ENCODE measurements around the gene MCAT.
"Not testable (repeated sequence)": the region's sequence is repeated elsewhere in the genome, so short reads cannot be mapped to it uniquely, and the experiment has no call there.

MCAT gene

DNA sequence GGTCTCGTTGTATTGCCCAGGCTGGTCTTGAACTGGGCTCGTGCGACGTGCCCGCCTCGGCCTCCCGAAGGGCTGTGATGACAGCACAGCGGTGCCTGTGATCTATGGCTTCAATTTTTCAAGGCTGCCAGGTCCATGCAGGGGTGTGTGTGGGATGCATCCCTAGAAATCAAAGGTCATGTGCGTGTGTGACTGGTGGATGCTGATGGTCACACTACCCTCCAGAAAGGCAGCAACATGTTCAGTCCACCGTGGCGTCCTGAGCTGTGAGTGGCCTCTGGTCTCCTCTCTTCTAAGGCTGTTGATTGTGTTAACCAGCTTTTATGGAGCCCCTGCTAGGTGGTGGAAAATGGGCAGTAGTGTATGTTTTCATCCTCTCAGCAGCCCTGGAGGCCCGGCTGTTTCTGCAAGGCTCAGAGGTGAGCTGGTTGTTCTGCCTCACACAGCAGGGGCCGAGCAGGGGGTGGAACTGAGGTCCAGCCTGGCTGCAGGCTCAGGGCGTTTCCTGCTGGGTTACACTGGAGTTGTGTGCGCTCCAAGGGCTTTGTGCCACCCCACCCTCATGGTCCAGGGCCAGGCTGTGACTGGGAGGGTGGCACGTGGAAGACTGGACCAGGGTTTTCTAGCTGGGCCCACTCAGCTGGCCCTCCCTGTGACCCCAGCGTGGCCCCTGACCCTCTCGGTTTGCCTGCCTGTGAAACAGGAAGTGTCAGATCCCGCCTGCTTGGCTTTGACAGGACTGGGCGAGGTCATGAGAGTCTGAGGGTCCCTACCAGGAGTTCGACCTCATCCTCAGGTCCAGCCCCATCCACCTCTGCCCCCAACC, 25.0 kb downstream of the MCAT start:
- DNase-seq: no peak

DNA sequence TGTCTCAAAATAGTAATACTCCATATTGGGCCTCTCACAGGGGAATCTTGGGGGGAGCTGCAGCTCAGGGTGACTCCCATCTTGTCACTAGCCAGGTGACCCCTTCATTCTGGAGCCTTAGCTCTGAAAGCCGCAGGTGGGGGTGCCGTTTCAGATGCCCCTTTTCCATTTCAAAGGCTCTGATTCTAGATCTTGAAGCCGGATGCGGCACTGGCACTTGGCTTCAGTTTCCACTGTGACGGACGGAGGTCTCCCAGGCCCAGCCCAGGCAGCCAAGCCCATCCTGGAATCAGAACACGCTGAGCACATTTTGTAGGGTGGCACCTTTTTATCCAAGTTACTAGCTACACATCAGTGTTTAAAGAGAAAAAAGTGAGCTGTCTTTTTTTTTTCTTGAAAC, 26.3 kb downstream of the MCAT start:
- DNase-seq: no peak

DNA sequence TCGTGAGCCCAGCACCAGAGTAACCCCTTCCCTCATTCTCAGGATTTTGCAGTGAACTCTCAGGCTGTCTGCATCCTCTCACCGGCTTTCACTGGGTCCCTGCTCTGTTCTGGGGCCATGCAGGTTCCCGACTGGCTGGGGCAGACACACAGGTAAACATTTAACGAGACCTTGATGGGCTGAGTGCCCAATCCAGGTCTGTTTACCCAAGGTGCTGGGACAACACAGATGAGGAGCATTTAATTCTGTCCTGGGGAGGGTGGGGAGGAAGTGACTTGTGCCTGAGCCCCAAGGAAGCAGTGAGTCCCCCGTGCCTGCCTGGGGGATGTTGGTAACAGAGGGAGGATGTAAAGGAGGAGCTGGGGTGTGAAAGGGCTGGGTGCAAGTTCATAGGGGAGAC, 28.2 kb downstream of the MCAT start:
- no peak for DNase-seq

DNA sequence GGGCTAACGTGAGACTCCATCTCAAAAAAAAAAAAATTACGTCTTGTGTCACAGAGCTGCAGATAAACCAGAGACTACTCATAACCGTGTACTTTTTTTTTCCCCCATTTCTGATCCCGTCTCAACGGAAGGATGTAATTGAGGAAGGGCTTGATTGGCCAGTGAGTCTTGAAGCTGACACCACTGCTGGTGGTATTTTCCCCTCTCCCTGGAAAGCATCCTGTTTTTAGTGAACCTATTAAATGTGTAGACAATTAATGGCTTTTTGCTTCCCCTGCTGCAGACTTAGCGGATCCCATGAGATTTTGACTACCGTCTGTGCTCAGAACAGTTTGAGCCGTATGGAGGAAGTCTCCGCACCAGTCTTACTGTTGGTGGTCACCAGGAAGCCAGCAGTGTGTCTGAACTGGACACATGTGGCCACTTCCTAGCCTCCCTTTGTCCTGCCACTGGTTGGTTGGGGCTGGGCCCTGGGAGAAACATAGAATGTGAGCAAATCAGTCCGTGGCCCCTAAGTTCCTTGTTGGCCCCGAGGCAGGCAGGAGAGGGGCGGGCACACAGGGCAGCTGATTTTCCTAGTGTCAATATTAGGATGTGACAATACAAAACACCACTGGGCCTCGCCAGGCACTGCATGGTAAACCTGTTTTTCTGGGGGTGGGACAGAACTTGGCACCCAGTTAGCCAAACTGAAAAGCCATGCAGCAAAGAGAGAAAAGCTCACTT, 29.5 kb downstream of the MCAT start:
- DNase-seq: no peak

DNA sequence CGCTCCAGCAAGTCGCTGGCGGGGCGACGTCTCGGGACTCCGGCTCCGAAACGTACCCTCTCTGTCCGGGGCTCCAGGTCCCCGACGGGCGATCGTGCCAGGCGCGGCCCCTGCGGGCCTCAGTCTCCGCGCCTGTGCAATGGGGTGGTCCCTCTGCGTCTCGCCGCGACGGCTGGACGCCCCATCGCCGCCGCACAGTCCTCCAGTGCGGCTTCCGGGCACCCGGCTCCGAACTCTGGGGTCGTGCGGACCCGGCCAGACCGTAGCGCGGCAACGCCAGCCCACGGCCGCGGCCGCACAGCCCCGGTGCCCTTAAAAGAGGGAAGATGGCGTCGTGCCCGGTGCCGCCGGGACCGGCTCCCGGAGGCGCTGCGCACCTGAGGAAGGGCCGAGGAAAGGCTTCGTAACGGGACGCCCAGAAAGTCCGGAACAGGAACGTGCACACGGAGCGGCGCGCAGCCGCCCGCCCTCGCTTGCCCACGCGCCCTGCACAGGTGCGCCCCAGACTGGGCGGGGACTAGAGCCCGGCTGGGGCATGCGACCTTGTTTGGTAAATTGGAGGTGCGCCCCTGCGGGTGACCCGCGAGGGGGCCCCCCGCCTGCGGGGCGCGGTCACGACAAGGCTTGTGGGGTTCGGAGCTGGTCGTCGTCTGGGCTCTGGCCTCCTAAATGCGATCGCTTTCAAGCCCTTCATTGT, 32.1 kb downstream of the MCAT start:
- DNase-seq: peak; percentile 62

DNA sequence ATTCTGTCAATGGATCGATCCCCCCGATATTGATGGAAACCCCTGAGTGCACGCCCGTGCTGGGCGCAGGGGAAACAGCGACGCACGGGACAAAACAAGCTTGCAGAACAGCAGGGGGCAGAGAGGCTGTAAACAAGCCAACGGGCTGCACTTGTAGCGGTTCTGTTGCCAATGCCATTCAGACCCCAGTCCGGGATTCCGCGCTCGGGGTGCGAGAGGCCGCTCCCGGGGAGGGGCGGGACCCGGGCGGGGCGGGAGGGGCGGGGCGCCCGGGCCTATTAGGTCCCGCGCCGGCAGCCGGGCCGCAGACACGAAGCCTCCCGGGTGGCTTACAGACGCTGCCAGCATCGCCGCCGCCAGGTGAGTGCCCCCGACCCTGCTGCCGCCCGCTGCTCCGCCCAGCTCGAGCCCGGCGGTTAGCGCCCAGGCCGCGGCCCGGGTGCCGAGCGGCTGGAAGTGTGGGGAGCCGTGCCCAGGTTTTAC, 32.7 kb downstream of the MCAT start, which contains the start of gene BIK:
Gene BIK (plus strand): TSS at position 307 of the 483 bp plus-strand sequence. CDS start 13,273 bp downstream, outside the sequence.
- DNase-seq: peak; percentile 47

DNA sequence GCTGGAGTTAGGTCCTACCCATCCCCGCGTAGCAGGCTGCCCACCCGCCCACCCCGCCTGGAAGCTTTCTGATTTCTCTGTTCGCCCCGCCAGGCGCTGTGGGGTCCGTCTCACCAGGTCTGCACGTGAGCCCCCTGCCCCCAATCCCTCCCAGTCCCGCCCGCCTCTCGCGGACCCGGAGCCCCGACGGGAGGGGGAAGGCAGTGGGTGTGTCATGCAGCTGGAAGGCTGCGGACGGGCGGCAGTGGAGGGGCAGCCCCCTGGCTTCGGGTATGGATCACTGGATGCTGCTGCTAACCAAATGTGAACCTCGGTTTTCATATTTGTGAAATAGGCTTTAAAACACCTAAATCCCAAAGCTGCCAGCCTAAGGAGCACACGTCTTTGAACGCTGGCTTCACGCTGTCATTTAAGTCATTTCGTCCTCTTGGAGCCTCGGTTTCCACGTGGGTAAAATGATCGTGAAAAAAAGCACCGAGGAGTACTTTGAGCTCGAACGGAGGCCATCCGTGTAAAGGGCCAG, 33.2 kb downstream of the MCAT start:
- no peak for DNase-seq

DNA sequence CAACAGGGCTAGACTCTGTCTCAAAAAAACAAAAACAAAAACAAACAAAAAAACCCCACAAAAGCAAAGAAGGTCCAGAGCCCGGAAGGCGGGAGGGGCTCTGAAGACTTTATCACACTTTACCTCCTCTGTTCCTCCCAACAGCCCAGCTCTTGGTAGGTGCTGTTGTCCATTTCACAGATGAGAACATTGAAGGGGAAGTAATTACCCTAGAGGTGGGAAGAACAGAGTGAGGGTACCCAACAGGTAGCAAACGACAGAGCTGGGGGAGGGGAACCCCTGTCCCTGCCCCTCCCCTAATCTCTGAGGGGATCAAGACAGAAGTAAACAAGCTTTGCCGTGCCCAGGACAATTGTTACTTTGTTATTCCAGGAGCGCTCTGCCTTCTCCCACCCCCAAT, 33.7 kb downstream of the MCAT start:
- no peak for DNase-seq

DNA sequence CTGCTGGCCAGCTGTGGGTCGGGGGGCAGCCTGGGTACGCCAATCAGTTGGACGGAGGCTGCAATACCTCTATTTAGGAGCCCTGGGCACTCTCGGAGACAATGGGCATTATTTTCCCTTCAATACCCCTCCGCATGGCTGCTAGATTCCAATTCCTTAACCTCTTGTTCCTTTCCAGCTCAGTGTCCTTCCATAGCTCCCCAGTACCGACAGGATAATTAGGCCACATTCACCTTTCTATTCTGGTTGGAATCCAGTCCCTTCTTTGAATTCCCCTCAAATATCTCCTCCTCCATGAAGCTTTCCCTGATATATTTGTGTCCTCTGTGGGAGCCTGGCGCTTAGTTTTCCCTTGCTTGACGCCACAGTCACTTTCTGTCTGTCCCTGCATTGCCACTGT, 36.9 kb downstream of the MCAT start:
- no peak for DNase-seq

DNA sequence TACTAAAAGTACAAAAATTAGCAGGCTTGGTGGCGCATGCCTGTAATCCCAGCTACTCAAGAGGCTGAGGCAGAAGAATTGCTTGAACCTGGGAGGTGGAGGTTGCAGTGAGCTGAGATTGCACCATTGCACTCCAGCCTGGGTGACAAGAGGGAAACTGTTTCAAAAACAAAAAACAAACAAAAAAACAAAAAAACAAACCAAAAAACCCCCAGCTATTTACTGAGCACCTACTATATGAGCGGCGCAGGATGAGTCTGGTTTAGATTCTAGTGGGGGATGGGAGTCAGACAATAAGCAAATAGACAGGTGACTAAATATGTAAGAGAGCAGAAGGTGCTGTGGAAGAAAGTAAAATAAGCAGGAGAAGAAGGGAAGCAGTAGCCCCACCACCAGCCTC, 38.2 kb downstream of the MCAT start:
- not testable (repeated sequence) for DNase-seq

DNA sequence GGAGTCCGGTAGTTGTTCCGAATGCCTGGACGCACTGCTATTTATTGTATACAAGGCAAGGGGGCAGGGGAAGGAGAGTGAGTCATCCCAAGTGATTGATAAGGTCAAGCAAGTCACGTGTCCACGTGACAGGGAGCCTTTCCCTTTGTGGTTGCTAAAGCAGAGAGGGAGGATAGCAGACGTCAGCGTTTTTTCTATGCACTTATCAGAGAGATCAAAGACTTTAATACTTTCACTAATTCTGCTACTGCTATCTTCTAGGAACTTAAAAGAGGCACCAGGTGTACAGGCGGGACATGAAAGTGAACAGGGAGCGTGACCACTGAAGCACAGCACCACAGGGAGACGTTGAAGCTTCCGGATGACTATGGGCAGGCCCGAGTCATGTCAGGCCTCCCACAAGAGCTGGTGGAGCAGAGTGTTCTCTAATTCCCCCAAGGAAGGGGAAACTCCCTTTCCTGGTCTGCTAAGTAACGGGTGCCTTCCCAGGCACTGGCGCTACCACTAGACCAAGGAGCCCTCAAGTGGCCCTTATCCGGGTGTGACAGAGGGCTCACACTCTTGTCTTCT, 39.1 kb downstream of the MCAT start:
- not testable (repeated sequence) for DNase-seq

DNA sequence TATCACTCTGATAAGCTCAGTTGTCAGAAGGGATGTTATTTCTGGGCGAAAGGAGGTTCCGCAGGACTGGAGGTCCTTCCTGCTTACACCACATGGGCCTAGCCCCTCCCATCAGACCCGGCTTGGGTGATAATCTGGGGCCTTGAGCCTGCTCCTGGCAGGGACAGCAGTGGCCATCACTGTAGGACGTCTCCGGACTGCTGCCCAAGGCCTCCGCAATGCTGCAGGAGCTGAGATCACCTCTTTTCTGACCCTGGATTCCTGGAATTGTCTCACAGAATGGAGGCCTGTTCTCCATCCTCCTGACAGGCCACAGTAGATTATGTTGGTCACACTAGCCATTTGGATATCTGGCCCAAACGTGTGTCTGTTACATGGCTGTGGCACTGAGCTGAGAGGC, 41.9 kb downstream of the MCAT start:
- DNase-seq: no peak

DNA sequence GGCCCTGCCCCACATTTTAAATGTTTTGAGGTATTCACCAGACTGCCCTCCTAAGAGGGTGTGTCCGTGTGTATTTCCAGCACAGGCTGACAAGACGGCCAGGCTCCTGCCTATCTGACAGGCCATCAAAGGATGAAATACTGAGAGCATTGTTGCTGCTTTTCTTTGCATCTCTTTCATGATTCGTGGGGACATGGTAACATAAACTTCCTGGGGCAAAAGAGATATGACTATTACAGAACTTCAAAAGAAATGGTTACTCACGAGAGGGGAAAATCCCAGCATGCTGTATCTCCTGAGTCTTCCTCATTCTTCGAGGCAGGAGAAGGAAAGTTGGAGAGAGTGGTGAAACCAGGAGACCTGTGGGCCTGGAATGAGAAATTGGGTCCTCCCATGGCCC, 43.0 kb downstream of the MCAT start:
- no peak for DNase-seq

DNA sequence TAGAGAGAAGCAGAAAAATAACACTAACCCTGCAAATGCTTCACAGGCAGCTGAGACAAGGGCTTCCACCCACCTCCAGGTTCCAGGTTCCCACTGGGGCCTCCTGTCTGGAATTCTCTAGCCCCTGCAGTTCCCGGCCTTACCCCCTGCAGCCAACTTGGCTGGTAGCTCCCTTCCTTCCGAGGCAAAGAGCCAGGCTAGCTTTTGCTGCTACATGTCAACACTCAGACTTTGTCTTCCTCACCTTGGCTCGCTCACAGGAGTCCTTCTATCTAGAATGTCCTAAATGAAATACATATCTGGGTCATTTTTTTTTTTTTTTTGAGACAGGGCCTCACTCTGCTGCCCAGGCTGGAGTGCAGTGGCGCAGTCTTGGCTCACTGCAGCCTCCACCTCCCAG, 44.1 kb downstream of the MCAT start:
- no peak for DNase-seq

DNA sequence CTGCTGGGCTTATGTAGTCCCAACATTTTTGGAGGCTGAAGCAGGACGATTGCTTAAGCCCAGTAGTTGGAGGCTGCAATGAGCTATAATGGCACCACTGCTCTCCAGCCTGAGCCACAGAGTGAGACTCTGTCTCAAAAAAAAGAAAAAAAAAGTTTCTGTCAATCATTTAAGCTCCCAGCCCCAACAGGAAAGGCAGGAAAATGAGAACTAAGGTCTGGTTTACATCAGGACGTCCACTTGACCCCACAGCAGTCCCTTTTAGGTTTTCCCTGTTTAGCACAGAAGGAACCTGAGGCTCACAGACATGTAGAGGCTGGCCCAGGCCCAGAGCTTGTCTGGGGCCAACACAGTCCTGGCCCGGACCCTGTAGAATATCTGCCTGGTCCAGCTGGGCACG, 44.8 kb downstream of the MCAT start:
- DNase-seq: no peak

DNA sequence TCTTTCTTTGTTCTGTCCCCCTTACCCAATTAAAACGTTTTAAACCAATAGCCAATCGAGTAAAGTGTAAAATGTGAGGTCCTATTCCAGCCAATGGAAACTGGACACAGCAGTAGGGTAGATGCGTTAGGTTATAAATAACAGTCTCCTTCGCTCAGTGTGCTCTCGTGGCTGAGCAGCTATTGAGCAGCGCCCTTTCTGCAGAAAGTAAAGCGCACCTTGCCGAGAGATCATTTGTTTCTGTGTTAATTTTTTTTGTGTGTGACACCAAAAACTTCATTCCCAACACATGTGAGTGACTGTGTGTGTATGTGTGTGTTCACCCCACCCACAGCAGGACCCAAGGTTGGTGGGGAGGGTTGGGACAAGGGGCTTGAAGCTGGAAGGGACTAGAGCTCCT, 46.8 kb downstream of the MCAT start:
- no peak for DNase-seq

DNA sequence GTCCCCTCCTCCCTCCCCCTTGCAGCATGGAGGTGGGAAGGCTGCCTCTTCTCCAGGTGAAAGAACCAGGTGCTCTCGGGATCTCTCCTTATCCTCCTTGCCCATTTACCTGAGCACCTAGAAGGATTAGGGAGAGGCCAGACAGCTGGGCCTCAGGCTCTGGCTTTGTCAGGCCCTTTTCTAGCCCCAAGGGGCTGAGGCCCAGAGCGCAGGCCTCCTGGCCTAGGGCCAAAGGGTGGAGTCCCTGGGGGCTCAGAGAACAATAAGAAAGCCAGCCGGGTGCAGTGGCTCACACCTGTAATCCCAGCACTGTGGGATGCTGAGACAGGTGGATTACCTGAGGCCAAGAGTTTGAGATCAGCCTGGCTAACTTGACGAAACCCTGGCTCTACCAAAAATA, 48.6 kb downstream of the MCAT start:
- DNase-seq: peak; percentile 56

DNA sequence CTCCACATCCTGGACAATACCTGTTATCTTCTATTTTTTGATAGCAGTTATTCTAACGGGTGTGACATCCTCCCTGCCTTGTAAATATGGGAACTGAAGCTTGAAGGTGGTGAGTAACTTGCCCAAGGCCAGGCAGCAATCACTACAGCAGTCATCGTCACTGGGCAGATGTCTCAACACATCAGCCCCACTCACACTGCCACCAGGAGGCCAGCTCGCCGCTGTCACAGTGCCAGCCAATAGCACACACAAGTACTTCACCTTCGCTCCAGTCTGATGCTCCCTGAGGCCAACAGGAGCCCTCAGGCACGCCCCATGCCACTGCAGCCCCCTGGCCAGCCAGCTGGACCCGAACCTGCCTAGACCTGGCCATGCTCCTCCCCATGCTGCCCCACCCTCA, 49.1 kb downstream of the MCAT start:
- DNase-seq: peak; percentile 70

DNA sequence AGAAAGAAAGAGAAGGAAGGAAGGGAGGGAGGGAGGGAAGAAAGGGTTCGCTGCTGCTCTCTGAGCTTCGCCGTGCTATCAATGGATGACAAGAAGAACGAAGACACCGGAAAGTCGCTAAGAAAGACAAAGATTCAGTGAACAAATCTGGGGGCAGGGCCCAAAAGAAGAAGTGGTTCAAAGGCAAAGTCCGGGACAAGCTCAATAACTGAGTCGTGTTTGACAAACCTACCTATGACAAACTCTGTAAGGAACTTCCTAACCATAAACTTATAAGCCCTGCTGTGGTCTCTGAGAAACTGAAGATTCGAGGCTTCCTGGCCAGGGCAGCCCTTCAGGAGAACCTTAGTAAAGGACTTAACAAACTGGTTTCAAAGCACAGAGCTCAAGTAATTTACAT, 51.1 kb downstream of the MCAT start:
- DNase-seq: no peak

DNA sequence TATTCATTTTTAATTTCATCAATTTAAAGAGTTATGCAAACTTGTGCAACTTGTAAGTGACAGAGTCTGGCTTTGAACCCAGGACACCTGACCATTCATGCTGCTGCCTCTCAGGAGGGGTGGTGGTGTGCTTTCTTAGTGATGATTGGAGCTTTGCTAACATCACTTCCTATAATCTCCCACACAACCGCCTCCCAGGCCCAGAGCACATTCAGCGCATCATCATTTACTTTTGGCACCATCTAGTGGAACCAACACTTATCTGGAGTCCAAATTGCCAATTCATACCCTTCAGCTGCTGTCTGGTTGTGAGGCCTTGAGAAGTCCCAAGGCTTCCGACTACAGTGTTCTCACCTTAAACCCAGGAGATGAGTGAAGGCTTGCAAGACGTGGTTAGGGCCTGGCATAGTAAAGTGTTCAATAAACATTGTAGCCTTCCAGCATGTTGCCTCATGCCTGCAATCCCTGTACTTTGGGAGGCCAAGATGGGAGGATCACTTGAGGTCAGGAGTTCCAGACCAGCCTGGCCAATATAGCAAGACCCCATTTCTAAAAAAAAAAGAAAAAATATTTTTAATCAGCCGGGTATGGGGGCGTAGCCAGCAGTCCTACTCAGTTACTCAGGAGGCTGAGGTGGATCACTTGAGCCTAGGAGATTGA, 52.9 kb downstream of the MCAT start:
- peak; percentile 94 for DNase-seq

DNA sequence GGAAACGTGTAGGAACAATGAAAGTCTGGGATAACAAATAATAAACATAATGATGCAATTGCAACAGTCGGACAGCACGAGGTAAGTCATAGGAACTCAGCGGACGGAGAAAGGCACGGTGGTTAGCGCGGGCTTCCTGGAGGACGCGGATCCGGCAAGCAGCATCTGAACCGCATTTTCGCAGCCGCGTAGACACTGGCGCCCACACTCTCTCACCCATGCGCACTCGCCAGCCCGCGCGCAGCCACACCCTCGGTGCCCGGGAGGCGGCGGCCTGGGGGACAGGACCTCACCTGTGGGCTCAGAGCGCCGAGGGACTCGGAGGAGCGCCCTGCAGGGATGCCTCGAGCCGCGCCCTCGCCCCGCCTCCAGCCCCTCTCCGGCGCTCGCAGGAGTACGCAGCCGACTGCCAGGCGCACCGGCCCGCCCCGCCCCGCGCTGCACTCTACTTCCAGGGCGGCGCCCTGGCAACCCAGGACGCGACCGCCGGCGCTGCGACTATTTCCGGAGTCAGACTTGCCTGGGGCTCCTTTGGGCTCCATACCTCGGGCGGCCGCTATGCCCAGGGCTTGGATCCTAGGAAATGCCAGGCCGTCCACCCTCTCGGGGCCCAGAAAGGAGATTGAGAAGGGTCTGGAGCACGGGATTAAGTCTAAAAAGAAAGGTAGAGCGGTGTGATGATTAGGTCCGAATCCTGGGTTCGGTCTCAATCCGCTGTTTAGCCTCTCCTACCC, 54.0 kb downstream of the MCAT start, which contains the start of gene TTLL1:
Gene TTLL1 (minus strand): TSS at position 408 of the 734 bp plus-strand sequence. CDS start 13,805 bp downstream, outside the sequence.
- DNase-seq: peak; percentile 95

DNA sequence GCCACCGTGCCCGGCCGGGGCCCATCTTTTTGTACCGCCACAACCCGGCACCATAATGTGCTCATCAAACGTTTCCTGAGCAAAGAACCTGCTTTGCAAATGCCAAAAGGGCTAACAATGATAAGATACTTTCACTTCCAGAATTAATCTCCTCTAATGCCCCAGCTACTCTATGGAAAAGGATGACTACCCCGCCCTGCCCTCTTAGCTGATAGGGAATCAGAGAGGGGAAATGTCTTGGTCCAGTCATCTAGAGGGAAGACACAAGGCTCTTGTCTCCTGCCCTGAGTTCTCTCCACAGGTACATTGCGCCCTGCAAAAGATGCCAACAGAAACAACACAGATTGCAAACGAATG, 54.6 kb downstream of the MCAT start:
- no peak for DNase-seq

All from NCI-H2171 treated with DMSO at 0.1 percent for 48 hours (cell line).